ENCODE measurements around the gene CMBL.
A peak's percentile ranks its signal among the peaks of the same experiment; 100 is the strongest.

Gene CMBL

GRCh38 chr5:10310066-10310779, 2.5 kb upstream of the CMBL start:
- DNase-seq (ENCODE audit: low spot score) = no peak

- no peak for DNase-seq (ENCODE audit: low spot score)
These were observed 1.1 kb upstream of the CMBL start for GRCh38 chr5:10308844-10309243.

- DNase-seq (ENCODE audit: low spot score) = peak; percentile 36
These were observed 896 bp downstream of the CMBL start for GRCh38 chr5:10306806-10307205.

- no peak for DNase-seq (ENCODE audit: low spot score)
These were observed 1.6 kb downstream of the CMBL start for GRCh38 chr5:10306114-10306513.

GRCh38 chr5:10304932-10305331, 2.8 kb downstream of the CMBL start:
- no peak for DNase-seq (ENCODE audit: low spot score)

- DNase-seq (ENCODE audit: low spot score) = no peak
These were observed 4.0 kb downstream of the CMBL start for GRCh38 chr5:10303699-10304170.

GRCh38 chr5:10303201-10303600, 4.5 kb downstream of the CMBL start:
- no peak for DNase-seq (ENCODE audit: low spot score)

- no peak for DNase-seq (ENCODE audit: low spot score)
These were observed 5.7 kb downstream of the CMBL start for GRCh38 chr5:10301842-10302610.

- DNase-seq (ENCODE audit: low spot score) = no peak
These were observed 6.4 kb downstream of the CMBL start for GRCh38 chr5:10301266-10301665.

- no peak for DNase-seq (ENCODE audit: low spot score)
These were observed 7.5 kb downstream of the CMBL start for GRCh38 chr5:10300246-10300645.

- no peak for DNase-seq (ENCODE audit: low spot score)
These were observed 10.0 kb downstream of the CMBL start for GRCh38 chr5:10297646-10298204.

- no peak for DNase-seq (ENCODE audit: low spot score)
These were observed 11.9 kb downstream of the CMBL start for GRCh38 chr5:10295619-10296326.

- no peak for DNase-seq (ENCODE audit: low spot score)
These were observed 13.6 kb downstream of the CMBL start for GRCh38 chr5:10293907-10294662.

GRCh38 chr5:10291692-10292339, 15.9 kb downstream of the CMBL start:
- DNase-seq (ENCODE audit: low spot score) = no peak

GRCh38 chr5:10290438-10290837, 17.3 kb downstream of the CMBL start:
- no peak for DNase-seq (ENCODE audit: low spot score)

GRCh38 chr5:10289991-10290390, 17.7 kb downstream of the CMBL start:
- DNase-seq (ENCODE audit: low spot score) = no peak

GRCh38 chr5:10289353-10289752, 18.3 kb downstream of the CMBL start:
- DNase-seq (ENCODE audit: low spot score) = no peak

- DNase-seq (ENCODE audit: low spot score) = no peak
These were observed 19.0 kb downstream of the CMBL start for GRCh38 chr5:10288592-10289219.

- DNase-seq (ENCODE audit: low spot score) = no peak
These were observed 20.9 kb downstream of the CMBL start for GRCh38 chr5:10286862-10287227.

- DNase-seq (ENCODE audit: low spot score) = no peak
These were observed 21.4 kb downstream of the CMBL start for GRCh38 chr5:10286162-10286861.

Data from cerebellar cortex (tissue), 1 donor.